Measurements from ENCODE around the gene SRCIN1.
"Not testable (repeated sequence)": the region's sequence is repeated elsewhere in the genome, so short reads cannot be mapped to it uniquely, and the experiment has no call there.

The SRCIN1 gene

DNA sequence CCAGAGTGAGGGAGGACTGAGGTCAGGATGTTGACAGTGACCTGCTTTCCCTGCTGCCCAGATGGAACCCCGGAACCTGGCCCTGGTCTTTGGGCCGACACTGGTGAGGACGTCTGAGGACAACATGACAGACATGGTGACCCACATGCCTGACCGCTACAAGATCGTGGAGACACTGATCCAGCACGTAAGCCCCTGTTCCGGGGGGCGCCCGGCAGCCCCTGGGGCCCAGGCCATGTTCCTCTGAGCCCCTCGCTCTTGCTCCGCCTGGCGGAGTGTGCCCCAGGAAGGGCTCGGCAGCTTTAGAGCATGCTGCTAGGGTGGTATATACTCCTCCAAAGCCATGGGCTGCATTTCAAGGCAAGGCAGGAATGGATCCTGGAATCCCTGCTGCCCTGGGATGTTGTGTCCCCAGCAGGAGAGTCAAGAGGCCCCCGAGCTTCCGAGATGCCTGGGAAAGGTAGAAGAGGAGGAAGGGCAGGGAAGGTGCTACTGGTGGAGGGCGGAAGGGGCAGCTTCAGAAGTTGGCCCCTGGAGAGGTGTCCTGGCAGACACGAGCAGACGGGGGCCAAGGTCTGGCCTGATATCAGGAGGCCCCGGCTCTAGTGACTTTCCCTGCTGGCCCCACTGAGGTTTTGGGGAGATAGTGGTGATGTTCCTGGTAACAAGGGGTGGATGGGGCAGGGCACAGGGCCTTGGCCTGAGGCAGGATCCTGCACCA, 114.2 kb downstream of the SRCIN1 start:
- not testable (repeated sequence) for DNase-seq (ENCODE audit: extremely low read depth in 1 of 2, low read depth in 1 of 2)

DNA sequence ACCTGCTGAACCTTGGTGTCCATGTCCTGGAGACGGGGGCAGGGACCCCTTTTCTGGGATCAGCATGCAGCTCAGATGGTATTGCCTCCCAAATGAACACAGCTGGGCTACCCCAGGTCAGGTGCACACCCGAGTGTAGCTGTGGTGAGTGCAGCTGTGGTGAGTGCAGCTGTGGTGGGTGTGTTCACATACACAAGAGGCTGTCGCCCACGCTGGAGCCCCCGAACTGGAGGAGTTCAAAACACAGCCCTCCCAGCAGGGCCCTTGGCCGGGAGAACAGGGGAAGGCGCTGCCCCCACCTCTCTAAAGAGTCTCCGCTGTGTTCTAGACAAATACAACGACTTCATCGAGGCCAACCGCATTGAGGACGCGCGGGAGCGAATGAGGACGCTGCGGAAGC, 116.0 kb downstream of the SRCIN1 start:
- not testable (repeated sequence) for DNase-seq (ENCODE audit: extremely low read depth in 1 of 2, low read depth in 1 of 2)

DNA sequence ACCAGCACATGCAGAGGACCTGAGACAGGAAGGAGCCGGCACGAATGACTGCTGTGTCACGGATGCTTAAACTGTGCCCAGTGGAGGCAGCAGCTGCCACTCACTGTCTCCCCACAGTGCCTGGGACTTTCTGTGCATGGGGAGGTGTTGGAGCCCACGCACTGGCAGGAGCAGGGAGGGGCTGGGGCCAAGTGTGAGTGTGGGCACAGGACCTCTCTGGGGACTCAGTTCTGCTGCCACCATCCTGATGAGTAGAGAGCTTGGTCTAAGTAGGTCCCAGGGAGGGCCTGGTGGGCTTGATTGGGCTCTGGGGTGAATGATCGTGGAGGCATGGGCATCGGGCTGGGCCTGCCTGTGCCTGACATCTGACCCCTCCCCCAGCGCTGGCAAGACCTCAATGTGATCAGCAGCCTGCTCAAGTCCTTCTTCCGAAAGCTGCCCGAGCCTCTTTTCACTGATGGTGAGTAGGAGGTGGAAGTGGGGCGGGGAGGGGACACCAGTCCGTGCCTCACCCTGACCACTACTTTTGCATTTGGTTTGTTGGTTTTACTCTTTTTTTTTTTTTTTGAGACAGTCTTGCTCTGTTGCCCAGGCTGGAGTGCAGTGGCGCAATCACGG, 120.0 kb downstream of the SRCIN1 start:
- DNase-seq (ENCODE audit: extremely low read depth in 1 of 2, low read depth in 1 of 2): peak in 1 of 2 donors; percentile 3

DNA sequence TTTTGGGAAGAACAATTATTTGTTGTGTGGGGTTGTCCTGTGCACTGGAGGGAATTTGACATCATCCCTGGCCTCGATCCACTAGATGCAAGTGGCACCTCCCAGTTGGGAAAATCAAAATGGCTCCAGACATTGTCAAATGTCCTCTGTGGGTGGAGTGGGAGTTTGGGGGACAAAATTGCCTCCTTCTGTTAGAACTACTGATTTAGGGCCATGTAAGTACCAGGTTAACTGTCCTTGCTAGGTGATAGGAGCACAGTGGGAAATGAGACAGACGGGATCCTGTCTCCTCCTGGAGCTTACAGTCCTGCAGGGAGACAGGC, 120.6 kb downstream of the SRCIN1 start:
- DNase-seq (ENCODE audit: extremely low read depth in 1 of 2, low read depth in 1 of 2): no peak

DNA sequence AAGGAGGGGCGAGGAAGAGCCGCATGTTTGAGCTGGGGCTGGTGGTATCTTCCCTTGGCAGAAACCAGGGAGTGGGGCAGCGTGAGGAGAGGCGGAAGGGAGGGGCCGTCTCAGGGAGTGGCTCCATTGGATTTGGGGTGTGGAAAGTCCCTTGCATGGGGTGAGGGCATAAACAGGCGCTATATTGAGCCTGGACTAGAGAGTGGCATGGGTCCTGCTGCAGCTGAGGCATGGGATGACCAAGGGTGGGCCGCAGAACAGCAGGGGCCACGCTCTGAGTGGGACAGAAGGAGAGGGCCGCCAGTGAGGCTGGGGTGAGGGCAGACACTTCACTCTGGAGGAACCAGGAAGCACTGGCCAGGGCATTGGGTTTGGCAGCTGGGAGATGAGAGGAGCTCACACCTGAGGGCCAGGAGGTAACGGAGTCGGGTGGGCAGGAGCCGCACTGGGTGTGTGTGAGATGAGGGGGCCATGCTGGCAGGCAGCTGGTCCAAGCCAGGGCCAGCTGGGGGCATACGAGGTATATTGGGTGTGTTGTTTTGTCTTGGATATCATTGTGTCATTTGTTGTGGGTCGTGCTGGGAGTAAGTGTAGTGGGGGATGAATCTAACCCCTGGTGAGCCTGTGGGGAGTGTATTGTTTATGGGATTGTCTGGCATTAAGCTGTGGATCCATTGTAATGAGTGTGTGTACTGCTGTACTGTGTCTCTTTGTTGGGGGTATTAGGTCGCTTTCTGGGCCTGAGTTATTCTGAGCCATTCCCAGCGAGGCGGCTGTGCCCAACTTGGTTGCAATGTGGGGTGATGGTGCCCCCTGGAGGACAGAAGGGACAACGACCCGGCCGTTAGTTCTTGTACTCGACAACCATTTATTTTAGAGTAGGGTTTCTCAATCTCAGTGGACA, 121.3 kb downstream of the SRCIN1 start:
- DNase-seq (ENCODE audit: extremely low read depth in 1 of 2, low read depth in 1 of 2): peak; percentile 18 to 37

DNA sequence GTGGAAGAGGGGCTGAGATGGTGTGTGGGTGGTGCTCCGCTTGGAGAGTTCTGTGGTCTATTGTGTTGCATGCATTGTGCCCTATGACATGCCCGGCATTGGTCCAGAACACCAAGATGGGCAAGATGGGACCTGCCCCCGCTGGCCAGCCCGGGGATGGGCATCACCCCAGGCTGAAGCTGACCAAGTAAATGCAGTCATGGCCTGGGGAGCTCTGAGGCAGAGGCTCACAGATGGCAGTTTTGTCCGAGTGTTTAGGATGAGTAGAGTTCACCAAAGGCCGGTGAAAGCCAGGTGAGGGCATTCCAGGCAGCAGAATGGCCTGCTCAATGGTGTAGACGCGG, 123.1 kb downstream of the SRCIN1 start:
- DNase-seq (ENCODE audit: extremely low read depth in 1 of 2, low read depth in 1 of 2): not testable (repeated sequence)

DNA sequence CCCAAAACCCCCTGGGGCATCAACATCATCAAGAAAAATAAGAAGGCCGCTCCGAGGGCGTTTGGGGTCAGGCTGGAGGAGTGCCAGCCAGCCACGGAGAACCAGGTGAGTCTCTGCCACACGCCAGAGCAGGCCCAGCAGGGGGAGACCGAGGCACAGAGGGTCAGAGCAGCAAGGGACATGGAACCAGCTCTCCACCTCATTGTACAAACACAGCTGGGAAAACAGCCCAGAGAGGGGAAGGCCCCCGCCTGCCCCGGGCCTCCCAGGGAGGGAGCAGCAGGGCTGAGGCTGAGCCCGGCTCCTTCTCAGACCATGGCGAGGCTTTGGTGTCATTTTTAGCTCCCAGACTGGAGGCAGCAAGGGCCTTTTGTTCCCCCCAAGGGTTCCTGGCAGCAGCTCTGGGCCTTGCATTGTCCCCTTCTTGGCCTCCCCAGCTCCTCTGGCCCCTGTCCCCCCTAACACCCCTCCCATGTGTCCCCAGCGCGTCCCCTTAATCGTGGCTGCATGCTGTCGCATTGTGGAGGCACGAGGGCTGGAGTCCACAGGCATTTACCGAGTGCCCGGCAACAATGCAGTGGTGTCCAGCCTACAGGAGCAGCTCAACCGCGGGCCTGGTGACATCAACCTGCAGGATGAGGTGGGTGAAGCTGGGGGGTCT, 123.6 kb downstream of the SRCIN1 start:
- DNase-seq (ENCODE audit: extremely low read depth in 1 of 2, low read depth in 1 of 2): not testable (repeated sequence)
